Superior temporal gyrus (tissue), 1 donor: ENCODE results near the gene DHRS7B.
A peak's percentile ranks its signal among the peaks of the same experiment; 100 is the strongest.
"Not testable (repeated sequence)": the region's sequence is repeated elsewhere in the genome, so short reads cannot be mapped to it uniquely, and the experiment has no call there.

ENCODE experiments used
- DNase-seq: peaks from one replicate; pipeline ENCODE4 v3.0.0-alpha.2; 2016; ENCODE audit errors: extremely low spot score

Gene DHRS7B, protein sequence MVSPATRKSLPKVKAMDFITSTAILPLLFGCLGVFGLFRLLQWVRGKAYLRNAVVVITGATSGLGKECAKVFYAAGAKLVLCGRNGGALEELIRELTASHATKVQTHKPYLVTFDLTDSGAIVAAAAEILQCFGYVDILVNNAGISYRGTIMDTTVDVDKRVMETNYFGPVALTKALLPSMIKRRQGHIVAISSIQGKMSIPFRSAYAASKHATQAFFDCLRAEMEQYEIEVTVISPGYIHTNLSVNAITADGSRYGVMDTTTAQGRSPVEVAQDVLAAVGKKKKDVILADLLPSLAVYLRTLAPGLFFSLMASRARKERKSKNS

GRCh38 chr17:21126645-21127508 is at the start of gene DHRS7B:
TSS of gene DHRS7B (plus strand) at chr17:21126964. CDS start at chr17:21126972, 8 bp downstream.
- DNase-seq, result peak; percentile 99

DNA sequence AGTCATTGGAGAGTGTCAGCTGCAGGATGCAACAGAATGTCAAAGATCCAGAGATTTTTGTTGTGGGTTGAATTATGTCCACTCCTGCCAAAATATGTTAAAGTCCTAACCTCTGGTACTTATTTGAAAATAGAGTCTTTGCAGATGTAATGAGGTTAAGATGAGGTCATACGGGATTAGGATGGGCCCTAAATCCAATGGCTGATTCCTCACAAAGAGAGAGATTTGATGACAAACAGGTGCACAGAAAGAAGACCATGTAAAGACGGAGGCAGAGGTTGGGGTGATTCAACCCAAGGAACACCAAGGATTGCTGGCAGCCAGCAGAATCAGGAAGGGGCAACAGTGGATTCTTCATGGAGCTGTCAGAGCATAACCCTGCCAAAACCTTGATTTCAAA is 49.5 kb upstream of the DHRS7B start:
- DNase-seq, result no peak

DNA sequence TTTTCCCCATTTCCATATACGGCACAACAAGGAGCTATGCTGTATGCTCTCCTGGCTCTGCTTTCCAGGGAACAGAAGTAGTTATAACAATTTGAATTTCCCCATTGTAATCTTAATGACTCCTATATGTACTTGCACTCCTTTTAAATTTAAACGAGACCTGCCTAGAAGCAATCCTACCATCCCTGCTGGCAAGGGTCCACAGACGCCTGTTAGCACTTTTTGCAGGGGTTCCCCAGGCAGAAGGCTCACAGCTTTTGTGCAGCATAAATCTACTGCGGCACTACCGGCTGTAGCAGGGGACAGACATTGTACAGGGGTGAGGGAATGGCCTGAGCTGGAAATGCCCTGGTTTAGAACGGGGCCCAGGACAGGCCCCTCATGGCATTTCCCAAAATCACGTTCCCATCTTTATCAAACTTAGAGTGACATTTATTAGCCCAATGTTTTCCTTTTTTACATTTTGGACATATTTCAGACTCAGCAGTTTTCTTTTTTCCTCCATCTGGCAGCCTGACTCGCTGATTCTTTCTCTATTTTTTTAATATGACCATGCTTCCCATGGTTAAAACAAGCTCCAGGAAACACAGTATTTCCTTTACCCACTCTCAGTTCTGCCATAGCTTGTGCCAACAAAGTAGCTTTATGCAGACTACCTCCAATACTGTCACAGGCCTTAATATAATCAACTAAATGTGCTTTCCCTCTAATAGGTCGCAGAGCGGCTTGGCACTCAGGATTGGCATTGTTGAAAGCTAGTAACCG is 48.6 kb upstream of the DHRS7B start:
- DNase-seq, result peak; percentile 24

GRCh38 chr17:21079196-21079595 is 47.6 kb upstream of the DHRS7B start:
- DNase-seq, result no peak

DNA sequence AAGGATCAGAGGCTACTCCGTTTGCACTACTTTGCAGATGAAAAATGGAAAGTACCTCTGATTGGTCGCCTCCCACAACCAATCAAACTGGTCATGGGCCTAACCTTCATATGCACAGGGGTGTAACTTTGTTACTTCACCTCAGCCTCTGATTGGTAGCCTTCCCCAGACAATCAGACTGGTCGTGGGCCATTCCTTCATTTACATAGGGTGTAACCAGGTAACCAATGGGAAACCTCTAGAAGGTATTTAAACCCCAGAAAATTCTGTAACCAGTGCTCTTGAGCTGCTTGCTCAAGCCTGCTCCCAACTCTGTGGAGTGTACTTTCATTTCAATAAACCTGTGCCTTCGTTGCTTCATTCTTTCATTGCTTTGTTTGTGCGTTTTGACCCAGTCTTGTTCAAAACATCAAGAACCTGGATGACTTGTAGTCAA is 44.7 kb upstream of the DHRS7B start:
- no peak for DNase-seq

GRCh38 chr17:21085280-21085679 is 41.5 kb upstream of the DHRS7B start:
- DNase-seq, result not testable (repeated sequence)

GRCh38 chr17:21085707-21086106 is 41.1 kb upstream of the DHRS7B start:
- DNase-seq, result no peak

DNA sequence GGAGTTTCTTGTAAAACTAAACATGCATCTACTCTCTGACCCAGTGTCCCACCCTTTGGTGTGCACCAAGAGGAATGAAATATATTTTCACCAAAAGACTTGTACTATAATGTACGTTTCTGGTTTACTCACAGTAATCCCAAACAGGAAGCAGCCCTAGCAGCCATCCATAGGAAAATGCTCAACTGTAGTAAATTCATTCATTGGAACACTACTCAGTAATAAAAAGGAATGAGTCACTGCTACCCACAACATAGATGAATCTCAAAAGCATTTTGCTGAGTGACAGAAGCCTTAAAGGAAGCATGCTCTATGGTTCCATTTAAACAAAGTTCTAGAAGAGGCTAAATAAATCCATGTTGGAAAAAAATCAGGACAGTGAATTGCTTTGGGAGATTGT is 37.6 kb upstream of the DHRS7B start:
- DNase-seq, result no peak

GRCh38 chr17:21089933-21090901 is 36.5 kb upstream of the DHRS7B start:
- no peak for DNase-seq

- DNase-seq, result peak; percentile 36
These were observed 35.7 kb upstream of the DHRS7B start for GRCh38 chr17:21090902-21091618.

DNA sequence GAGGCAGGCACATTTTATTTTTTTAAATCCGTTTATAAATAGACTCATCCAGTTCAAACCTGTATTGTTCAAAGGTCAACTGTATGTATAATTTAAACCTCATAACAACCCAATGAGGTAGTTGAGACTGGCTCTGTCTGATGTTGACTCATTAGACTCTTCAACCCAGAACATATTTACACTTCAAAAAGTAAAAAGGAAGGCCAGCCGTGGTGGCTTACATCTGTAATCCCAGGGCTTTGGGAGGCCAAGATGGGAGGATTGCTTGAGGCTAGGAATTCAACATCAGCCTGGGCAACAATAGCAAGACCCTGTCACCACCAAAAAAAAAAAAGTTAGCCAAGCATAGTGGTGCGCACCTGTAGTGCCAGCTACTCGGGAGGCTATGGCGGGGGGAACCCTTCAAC is 32.5 kb upstream of the DHRS7B start:
- DNase-seq, result no peak

GRCh38 chr17:21095735-21096134 is 31.0 kb upstream of the DHRS7B start:
- DNase-seq, result no peak

DNA sequence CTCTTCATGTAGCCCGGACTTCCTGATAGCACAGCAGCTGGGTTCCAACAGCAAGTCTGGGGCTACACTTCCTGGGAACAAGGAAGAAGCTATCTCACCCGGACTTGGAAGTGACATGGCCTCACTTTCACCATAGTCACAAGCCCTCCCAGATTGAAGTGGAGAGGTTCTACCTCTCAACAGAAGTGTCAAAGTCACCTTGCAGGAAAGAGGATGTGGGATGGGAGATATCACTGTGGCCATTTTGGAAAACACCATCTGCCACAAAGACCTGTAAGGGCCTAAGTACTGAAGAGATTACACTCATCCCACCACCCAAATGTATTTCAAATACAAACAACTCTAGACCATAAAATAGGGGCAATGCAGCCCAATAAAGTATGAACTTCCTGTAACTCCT is 29.9 kb upstream of the DHRS7B start:
- no peak for DNase-seq

DNA sequence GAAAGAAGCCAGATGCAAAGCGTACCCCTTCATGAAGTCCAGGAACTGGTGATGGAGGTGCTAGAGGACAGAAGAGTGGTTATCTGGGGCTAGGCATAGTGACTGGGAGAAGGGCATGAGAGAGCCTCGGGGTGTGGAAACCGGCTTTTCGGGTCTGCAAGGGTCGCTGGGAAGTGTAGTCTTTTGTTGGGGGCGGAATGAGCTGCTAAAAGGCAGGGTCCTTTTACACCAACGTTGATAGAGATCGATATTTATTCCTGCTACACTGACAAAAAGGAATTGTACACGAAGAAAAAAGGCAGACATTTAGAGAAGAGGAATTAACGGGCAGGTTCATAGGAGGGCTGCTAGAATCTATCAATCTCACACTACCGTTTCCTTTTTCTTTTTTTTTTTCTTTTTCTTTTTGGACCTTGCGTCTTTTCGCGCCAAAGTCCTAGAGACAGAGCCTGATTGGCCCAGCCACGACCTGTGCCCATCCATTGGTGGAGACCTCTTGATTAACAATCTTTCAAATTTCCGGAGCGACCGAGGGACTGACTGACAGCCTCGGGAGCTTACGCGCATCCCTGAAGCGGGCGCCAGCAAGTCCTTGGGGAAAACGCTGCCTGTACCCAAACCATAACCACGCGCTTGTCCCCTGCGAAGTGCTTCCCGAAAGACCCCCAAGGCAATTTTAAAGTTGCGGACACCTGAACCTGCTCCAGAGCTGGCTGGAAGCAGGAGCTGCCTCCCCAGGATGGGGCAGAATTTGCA is 27.7 kb upstream of the DHRS7B start:
- DNase-seq, result peak; percentile 75

DNA sequence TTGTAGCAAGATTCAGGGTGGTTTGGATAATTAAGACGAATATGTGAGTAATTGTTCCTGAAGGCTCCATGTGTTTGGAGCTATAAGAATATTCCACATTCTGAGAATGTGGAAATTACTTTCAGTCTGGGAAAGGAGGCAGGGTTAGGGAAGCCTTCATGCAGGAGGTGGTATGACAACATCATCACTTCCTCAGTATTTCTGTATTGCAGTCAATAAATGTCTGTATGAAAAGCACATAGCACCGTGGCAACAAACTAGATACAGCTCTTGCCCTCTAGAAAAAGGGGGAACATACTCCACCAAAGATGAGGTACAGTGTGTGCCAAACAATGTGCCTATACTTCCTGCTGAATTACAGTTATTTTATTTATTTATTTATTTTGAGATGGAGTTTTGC is 26.1 kb upstream of the DHRS7B start:
- no peak for DNase-seq

- no peak for DNase-seq
These were observed 22.2 kb upstream of the DHRS7B start for GRCh38 chr17:21104608-21105007.

GRCh38 chr17:21105064-21105894 is 21.5 kb upstream of the DHRS7B start:
- DNase-seq, result no peak

- DNase-seq, result no peak
These were observed 20.4 kb upstream of the DHRS7B start for GRCh38 chr17:21106316-21106715.
